Smooth muscle cell (in vitro differentiated cells): ENCODE data around the gene AWAT1. TPM values are rescaled to one million over a fixed set of nuclear protein-coding genes. Genes with fewer than 3 reads are reported as not detected.

Experiments used
- DNase-seq: peaks from one replicate; lab custom pipeline; 2025; ENCODE audit not compliant: unreplicated experiment; lab: John Stamatoyannopoulos, UW
- H2AFZ ChIP-seq: fragments of 200-600 bp; sonication (generic); 2 replicates; pipeline ENCODE4 v1.6.0; 2016; ENCODE audit warnings: antibody characterized with exemption, low read depth, mild to moderate bottlenecking
- H3F3A ChIP-seq: fragments of 200-600 bp; sonication (generic); 2 replicates; pipeline ENCODE4 v1.6.0; 2017; ENCODE audit warnings: antibody characterized with exemption, low read depth
- H3K27ac ChIP-seq: fragments of 200-600 bp; sonication (generic); 2 replicates; pipeline ENCODE4 v1.5.1; 2016; ENCODE audit warnings: low read depth, mild to moderate bottlenecking
- H3K27me3 ChIP-seq: fragments of 200-600 bp; sonication (generic); 2 replicates; pipeline ENCODE4 v1.6.1; 2016; ENCODE audit warnings: low read depth, mild to moderate bottlenecking
- H3K36me3 ChIP-seq: fragments of 200-600 bp; sonication (generic); 2 replicates; pipeline ENCODE4 v1.5.1; 2016; ENCODE audit warnings: low read depth
- H3K4me1 ChIP-seq: fragments of 200-600 bp; sonication (generic); 2 replicates; pipeline ENCODE4 v1.5.1; 2016; ENCODE audit warnings: low read depth
- H3K4me2 ChIP-seq: fragments of 200-600 bp; sonication (generic); 2 replicates; pipeline ENCODE4 v1.6.0; 2016; ENCODE audit warnings: mild to moderate bottlenecking
- H3K4me3 ChIP-seq: fragments of 200-600 bp; sonication (generic); 2 replicates; pipeline ENCODE4 v1.5.1; 2016; ENCODE audit warnings: mild to moderate bottlenecking
- H3K79me2 ChIP-seq: fragments of 200-600 bp; sonication (generic); 2 replicates; pipeline ENCODE4 v1.6.0; 2016; ENCODE audit warnings: low read depth, mild to moderate bottlenecking
- H3K9ac ChIP-seq: fragments of 200-600 bp; sonication (generic); 2 replicates; pipeline ENCODE4 v1.6.0; 2016; ENCODE audit warnings: low read depth
- H3K9me3 ChIP-seq: fragments of 200-600 bp; sonication (generic); replicated peaks from 2 replicates; pipeline ENCODE4 v1.5.1; 2016; ENCODE audit warnings: low read depth
- H4K20me1 ChIP-seq: fragments of 200-600 bp; sonication (generic); 2 replicates; pipeline ENCODE4 v1.6.0; 2016; ENCODE audit warnings: low read depth
- CTCF ChIP-seq: fragments of 200-600 bp; sonication (generic); IDR thresholded peaks from 2 replicates; pipeline ENCODE4 v1.5.1; 2017; ENCODE audit warnings: borderline replicate concordance, mild to moderate bottlenecking, antibody characterized with exemption; ENCODE audit not compliant: insufficient read depth, poor library complexity, severe bottlenecking
- WGBS: methylation state at CpG from one replicate; pipeline ENCODE4 v1.1.7; 2016; ENCODE audit warnings: low lambda C conversion rate; 5-methylcytosine and 5-hydroxymethylcytosine counted together
- polyA plus RNA-seq: library from polyadenylated mRNA; unstranded; fragments of >200 nt; fragmentation: Nextera tagmentation; extraction: Ambion mirVana; gene quantifications from 2 replicates; pipeline ENCODE4 v1.2.1, GENCODE V29; 2016
- total RNA-seq: library from RNA; depleted of rRNA; stranded (reverse); fragments of >200 nt; gene quantifications from 2 replicates; pipeline ENCODE4 v1.2.3, GENCODE V29; 2014

AWAT1 gene
- total and polyA plus RNA-seq, 2 experiments from 2014 or later = not detected

- Histone ChIP-seq H3K27me3 (no peaks in the 10 kb centered on the region), H3K9ac (peak overlapping the region; percentile 17), H3K4me3 (no peak overlapping the region), H2AFZ (no peak overlapping the region), H3K27ac (peak overlapping the region; percentile 87), H4K20me1 (no peaks in the 10 kb centered on the region), H3K36me3 (no peaks in the 10 kb centered on the region), H3K4me2 (no peak overlapping the region), H3F3A (no peaks in the 10 kb centered on the region), H3K9me3 (no peaks in the 10 kb centered on the region), H3K79me2 (no peaks in the 10 kb centered on the region), H3K4me1 (no peaks in the 10 kb centered on the region)
- WGBS = 79% methylated on average over 1 of the region's 1 CpG
- no peak for DNase-seq
- TF ChIP-seq CTCF = no peak
Observed at GRCh38 chrX:70254063-70254400, 19.6 kb downstream of the AWAT1 start.

DNA sequence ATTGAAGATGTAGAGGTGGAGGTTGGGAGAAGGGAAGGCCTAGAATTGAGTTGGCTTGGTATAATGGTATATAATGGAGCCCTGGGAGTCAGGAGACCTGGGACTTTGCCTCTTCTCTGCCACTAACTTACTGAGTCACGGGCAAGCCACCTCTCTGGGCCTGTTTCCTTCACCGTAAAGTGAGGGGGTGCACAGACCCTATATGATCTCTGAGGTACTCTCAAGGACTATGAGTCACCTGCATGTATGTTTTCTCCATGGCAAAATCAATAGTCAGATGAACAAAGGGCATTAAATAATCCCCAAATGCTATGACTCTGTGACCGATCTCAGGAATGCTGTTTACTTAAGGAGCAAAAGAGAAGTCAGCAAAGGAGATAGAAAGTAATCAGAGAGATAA is 20.5 kb downstream of the AWAT1 start:
- H3K79me2 ChIP-seq = no peaks in the 10 kb centered on the region
- H3K4me2 ChIP-seq = no peak overlapping the region
- peak overlapping the region; percentile 87 for H3K27ac ChIP-seq
- TF ChIP-seq CTCF = no peak
- H3K27me3 ChIP-seq = no peaks in the 10 kb centered on the region
- H3K4me3 ChIP-seq = no peak overlapping the region
- H2AFZ ChIP-seq = no peak overlapping the region
- H3F3A ChIP-seq = no peaks in the 10 kb centered on the region
- no peaks in the 10 kb centered on the region for H3K9me3 ChIP-seq
- no peaks in the 10 kb centered on the region for H3K4me1 ChIP-seq
- no peaks in the 10 kb centered on the region for H4K20me1 ChIP-seq
- DNase-seq = no peak
- H3K9ac ChIP-seq = no peak overlapping the region
- 82% methylated on average over 3 of the region's 3 CpGs for WGBS
- no peaks in the 10 kb centered on the region for H3K36me3 ChIP-seq

GRCh38 chrX:70255452-70255851 is 21.0 kb downstream of the AWAT1 start:
- Histone ChIP-seq H3K9me3 (no peaks in the 10 kb centered on the region), H3K4me2 (no peak overlapping the region), H3K4me3 (no peak overlapping the region), H3F3A (no peaks in the 10 kb centered on the region), H3K79me2 (no peaks in the 10 kb centered on the region), H3K27ac (no peak overlapping the region), H2AFZ (no peak overlapping the region), H3K36me3 (no peaks in the 10 kb centered on the region), H3K4me1 (no peaks in the 10 kb centered on the region), H3K27me3 (no peaks in the 10 kb centered on the region), H4K20me1 (no peaks in the 10 kb centered on the region), H3K9ac (no peak overlapping the region)
- 77% methylated on average over 2 of the region's 2 CpGs for WGBS
- no peak for TF ChIP-seq CTCF
- no peak for DNase-seq

DNA sequence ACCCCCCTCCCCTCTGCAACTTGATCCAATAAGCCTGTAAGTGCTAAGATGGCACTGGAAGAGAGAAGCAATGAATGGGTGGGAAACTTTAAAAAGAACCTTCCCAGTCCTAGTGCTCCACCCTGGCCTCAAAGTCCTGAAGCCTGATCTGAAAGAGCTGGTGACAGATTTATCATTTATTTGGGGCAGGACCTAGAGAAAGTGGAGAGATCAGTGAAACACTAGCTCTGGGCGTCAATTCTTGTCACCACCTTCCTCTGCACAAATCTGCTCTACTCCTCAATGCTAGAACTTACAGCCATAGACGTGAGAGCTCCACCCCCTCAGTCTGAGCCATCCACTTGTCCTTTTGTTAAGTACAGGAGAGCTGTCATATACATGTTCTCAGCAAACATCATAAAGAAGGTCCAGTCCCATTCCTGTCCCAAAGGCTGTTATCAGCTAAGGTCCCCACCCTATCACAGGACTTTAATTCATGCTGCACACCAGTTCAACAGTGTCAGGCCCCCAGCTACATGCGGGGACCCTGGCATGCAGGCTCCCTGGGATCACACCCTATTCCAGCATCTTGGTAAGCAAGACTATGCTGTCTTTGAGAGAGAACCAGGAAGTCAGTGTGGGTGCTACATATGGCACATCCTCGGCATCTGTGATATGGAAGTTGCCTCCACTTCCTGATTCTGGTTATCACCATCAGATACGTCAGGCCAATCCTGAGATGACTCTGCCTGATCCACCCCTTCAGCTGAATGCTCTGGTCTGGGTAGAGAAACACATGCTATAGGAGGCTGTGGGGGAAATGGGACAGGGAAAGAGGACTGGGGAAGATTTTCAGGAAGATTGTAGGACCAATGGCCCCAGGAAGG is 23.2 kb downstream of the AWAT1 start:
- Histone ChIP-seq H3K9me3 (no peaks in the 10 kb centered on the region), H3K4me2 (no peak overlapping the region), H3F3A (no peaks in the 10 kb centered on the region), H3K27ac (no peak overlapping the region), H3K4me3 (no peak overlapping the region), H3K27me3 (no peaks in the 10 kb centered on the region), H3K79me2 (no peaks in the 10 kb centered on the region), H2AFZ (no peak overlapping the region), H3K36me3 (no peaks in the 10 kb centered on the region), H3K4me1 (no peaks in the 10 kb centered on the region), H3K9ac (no peak overlapping the region), H4K20me1 (no peaks in the 10 kb centered on the region)
- no peak for DNase-seq
- WGBS = 66% methylated on average over 5 of the region's 5 CpGs
- TF ChIP-seq CTCF = no peak
